GM12878 (cell line): ENCODE measurements around the gene CASK.

Source experiments
- ATF3 ChIP-seq: IDR thresholded peaks from 2 replicates; pipeline ENCODE4 v1.6.1; 2011; ENCODE audit warnings: low read depth, mild to moderate bottlenecking, low read length, moderate library complexity, borderline replicate concordance; ENCODE audit errors: extremely low read depth
- BCL11A ChIP-seq: IDR thresholded peaks from 2 replicates; pipeline ENCODE4 v1.6.1; 2011; ENCODE audit warnings: low read depth, low read length
- BHLHE40 ChIP-seq, 2 experiments: fragments of 450-650 bp in 1 of 2; IDR thresholded peaks; 2 replicates each; pipeline ENCODE4 v1.6.1; 2011 to 2017; ENCODE audit warnings: low read depth in 2 of 2, borderline replicate concordance in 1 of 2, improper control_type of control experiment in 1 of 2, low read length in 1 of 2, mild to moderate bottlenecking in 1 of 2
- CEBPB ChIP-seq, 2 experiments: fragments of 150-350 bp in 1 of 2; IDR thresholded peaks; 2 replicates each; pipeline ENCODE4 v1.6.1; 2012 to 2014; ENCODE audit warnings: low read depth in 2 of 2, low read length in 2 of 2, borderline replicate concordance in 1 of 2, inconsistent platforms in 1 of 2
- EP300 ChIP-seq, 2 experiments: fragments of 150-350 bp in 1 of 2; IDR thresholded peaks; 2 replicates each; pipeline ENCODE4 v1.6.1; 2011 to 2012; ENCODE audit warnings: low read depth in 2 of 2, low read length in 2 of 2, borderline replicate concordance in 1 of 2, improper control_type of control experiment in 1 of 2, inconsistent platforms in 1 of 2; ENCODE audit not compliant: control insufficient read depth in 1 of 2
- EZH2 ChIP-seq: IDR thresholded peaks from 2 replicates; pipeline ENCODE4 v1.6.1; 2012; ENCODE audit warnings: low read depth, mild to moderate bottlenecking, control low read depth, inconsistent platforms, low read length, borderline replicate concordance; ENCODE audit not compliant: control insufficient read depth
- NFYA ChIP-seq: IDR thresholded peaks from 2 replicates; pipeline ENCODE4 v1.6.1; 2011; ENCODE audit warnings: low read depth, mild to moderate bottlenecking, low read length, improper control_type of control experiment, borderline replicate concordance
- RBBP5 ChIP-seq: fragments of 200-600 bp; sonication (generic); conservative IDR thresholded peaks from 2 replicates; pipeline ENCODE4 v1.6.1; 2016
- TAF1 ChIP-seq: IDR thresholded peaks from 2 replicates; pipeline ENCODE4 v1.6.1; 2011; ENCODE audit warnings: mild to moderate bottlenecking, low read depth, low read length, borderline replicate concordance
- TBL1XR1 ChIP-seq: IDR thresholded peaks from 2 replicates; pipeline ENCODE4 v1.6.1; 2012; ENCODE audit warnings: low read depth, low read length, improper control_type of control experiment
- TF ChIP-seq, protein P1 (sequence below): fragments of 450-650 bp; IDR thresholded peaks from 2 replicates; pipeline ENCODE4 v1.6.1; 2017; ENCODE audit warnings: antibody characterized with exemption, mild to moderate bottlenecking, moderate library complexity
- TF ChIP-seq, protein P2 (sequence below): IDR thresholded peaks from 2 replicates; pipeline ENCODE4 v1.6.1; 2011; ENCODE audit warnings: borderline replicate concordance, low read depth, mild to moderate bottlenecking, moderate library complexity, low read length; ENCODE audit not compliant: insufficient read depth, poor library complexity, severe bottlenecking

DNA sequence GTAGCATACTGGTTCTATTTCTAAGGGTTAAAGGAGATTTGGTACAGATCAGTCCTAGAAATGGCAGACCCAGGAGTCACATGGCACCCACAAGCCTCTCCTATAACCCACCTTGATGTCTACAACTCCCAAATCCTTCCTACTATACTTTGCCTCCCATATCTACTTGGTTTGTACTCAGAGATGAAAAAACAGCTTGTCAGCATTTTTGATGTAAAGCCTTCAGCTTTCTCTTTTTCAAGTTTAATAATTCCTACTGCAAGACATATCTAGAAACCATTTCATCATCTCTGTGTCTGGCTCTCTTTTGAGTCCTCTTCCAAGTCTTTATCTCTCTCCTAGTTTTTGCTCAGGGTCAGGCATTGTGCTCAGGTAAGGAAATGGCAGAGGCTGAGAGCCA lies 393.3 kb downstream of the CASK start:
- TF ChIP-seq TBL1XR1 (no peak), BHLHE40 (IDR thresholded peaks at IDR 0.05; ENCODE audit: borderline replicate concordance in 1 of 2, low read depth in 2 of 2, low read length in 1 of 2) (no peak), NFYA (no peak), CEBPB (IDR thresholded peaks at IDR 0.05; ENCODE audit: borderline replicate concordance in 1 of 2, low read depth in 2 of 2, low read length in 2 of 2) (no peak), TAF1 (no peak), ATF3 (no peak), EP300 (IDR thresholded peaks at IDR 0.05; ENCODE audit: borderline replicate concordance in 1 of 2, control insufficient read depth in 1 of 2, low read depth in 2 of 2, low read length in 2 of 2) (no peak), RBBP5 (no peak), BCL11A (no peak), EZH2 (no peak)
- TF ChIP-seq, protein P1, sequence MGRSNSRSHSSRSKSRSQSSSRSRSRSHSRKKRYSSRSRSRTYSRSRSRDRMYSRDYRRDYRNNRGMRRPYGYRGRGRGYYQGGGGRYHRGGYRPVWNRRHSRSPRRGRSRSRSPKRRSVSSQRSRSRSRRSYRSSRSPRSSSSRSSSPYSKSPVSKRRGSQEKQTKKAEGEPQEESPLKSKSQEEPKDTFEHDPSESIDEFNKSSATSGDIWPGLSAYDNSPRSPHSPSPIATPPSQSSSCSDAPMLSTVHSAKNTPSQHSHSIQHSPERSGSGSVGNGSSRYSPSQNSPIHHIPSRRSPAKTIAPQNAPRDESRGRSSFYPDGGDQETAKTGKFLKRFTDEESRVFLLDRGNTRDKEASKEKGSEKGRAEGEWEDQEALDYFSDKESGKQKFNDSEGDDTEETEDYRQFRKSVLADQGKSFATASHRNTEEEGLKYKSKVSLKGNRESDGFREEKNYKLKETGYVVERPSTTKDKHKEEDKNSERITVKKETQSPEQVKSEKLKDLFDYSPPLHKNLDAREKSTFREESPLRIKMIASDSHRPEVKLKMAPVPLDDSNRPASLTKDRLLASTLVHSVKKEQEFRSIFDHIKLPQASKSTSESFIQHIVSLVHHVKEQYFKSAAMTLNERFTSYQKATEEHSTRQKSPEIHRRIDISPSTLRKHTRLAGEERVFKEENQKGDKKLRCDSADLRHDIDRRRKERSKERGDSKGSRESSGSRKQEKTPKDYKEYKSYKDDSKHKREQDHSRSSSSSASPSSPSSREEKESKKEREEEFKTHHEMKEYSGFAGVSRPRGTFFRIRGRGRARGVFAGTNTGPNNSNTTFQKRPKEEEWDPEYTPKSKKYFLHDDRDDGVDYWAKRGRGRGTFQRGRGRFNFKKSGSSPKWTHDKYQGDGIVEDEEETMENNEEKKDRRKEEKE: no peak
- TF ChIP-seq, protein P2, sequence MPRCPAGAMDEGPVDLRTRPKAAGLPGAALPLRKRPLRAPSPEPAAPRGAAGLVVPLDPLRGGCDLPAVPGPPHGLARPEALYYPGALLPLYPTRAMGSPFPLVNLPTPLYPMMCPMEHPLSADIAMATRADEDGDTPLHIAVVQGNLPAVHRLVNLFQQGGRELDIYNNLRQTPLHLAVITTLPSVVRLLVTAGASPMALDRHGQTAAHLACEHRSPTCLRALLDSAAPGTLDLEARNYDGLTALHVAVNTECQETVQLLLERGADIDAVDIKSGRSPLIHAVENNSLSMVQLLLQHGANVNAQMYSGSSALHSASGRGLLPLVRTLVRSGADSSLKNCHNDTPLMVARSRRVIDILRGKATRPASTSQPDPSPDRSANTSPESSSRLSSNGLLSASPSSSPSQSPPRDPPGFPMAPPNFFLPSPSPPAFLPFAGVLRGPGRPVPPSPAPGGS: no peak
